Stimulated activated CD4-positive, alpha-beta T cell treated with anti-CD3 and anti-CD28 coated beads, TNF-alpha, amount 100 ng/mL, for 4 hours (primary cell): ENCODE measurements around the gene RNF180.

Source experiments
- DNase-seq, 3 experiments: peaks; one replicate each; pipeline ENCODE4 v3.0.0-alpha.2; 2020; ENCODE audit warnings: low read depth in 3 of 3

The RNF180 gene, protein sequence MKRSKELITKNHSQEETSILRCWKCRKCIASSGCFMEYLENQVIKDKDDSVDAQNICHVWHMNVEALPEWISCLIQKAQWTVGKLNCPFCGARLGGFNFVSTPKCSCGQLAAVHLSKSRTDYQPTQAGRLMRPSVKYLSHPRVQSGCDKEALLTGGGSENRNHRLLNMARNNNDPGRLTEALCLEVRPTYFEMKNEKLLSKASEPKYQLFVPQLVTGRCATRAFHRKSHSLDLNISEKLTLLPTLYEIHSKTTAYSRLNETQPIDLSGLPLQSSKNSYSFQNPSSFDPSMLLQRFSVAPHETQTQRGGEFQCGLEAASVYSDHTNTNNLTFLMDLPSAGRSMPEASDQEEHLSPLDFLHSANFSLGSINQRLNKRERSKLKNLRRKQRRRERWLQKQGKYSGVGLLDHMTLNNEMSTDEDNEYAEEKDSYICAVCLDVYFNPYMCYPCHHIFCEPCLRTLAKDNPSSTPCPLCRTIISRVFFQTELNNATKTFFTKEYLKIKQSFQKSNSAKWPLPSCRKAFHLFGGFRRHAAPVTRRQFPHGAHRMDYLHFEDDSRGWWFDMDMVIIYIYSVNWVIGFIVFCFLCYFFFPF

DNA sequence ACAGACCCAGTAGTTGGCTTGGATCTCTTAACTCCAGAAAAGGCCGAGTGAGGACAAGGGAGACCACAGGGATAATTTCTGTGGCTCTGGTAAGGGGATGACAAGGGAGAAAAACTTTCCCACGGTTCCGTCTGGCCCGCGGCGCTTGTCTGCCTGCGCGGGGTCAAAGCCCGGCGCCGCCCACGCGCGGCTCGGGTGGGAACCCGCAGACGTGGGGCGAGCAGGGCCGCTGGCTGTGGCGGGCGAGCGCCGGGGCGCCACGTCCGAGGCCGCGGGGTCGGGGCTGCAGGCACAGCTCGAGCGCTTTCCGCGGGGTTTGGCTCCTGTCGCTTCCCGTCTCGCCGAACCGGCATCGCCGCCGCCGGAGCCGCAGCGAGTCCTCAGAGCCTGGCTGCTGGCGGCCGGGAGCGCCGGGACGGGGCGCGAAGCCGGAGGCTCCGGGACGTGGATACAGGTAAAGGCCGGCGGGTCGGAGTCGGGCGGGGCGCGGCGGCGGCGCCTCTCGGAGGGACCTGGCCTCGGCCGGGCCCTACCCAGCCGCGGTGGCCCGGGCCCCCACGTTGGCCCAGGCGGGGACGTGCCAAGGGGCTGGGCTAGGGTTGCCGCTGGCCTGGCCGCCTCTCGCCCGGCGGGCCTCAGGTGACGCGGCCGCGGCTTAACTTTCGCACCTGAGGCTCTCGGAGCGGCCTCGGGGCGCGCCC lies at the start of gene RNF180:
Gene RNF180 (plus strand): TSS at position 344 of the 701 bp plus-strand sequence. CDS start 34,965 bp downstream, outside the sequence.
- no peak for DNase-seq

DNA sequence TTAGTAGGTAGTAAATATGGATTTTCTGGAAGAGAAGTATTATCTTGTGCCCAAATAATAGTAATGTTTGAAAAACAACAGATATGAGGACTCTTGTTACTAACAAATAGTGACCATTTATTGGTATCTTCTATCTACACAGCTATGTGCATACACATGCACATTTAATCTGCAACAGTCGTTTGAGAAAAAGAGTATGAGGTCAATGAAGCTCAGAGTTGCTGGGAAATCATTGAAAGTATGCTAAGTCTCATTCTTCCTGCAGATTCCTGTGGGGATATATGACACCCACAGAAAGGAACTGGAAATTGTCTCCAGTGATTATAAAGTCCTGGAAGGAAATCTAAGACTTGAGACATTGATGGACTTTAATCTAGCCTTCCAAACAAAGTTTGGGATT lies 40.1 kb upstream of the RNF180 start:
- no peak for DNase-seq

DNA sequence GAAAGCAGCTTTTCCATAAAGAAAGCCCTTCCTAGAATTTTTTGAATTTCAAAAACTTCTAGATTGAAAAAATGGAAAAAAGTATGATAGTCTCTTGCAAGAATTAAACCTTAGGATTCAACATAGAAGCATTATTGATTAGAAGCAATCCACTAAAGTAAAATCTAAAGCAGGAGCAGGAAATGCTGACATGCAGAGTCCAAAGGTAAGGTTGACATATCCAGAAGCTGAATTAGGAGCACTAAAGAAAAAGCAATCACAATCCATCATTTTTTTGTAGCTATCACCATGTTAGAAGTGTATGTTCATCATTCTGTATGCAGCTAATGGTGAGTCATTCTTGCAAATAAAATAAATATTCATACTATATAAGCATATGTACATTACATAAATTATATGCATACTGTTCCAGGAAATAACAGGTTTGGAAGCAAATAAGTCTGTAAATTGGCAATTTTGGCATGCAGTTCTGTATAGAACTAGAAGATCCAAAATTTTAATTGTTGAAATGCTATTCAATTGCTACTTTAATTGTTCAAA lies 39.4 kb upstream of the RNF180 start:
- DNase-seq: no peak

DNA sequence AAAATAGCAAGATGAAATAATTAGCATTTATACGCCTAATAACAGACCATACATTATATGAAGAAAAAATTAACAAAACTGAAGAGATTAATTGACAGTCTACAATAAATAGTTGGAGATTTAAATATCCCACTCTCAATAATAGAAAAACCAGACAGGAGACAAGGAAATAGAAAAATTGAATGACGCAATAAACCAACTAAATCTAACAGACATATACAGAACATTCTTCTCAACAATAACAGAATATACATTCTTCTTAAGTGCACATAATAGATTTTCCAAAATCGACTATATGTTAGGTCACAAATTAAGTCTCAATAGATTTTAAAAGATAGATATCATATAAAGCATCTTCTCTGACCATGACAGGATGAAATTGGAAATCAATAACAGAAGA lies 25.6 kb upstream of the RNF180 start:
- no peak for DNase-seq

DNA sequence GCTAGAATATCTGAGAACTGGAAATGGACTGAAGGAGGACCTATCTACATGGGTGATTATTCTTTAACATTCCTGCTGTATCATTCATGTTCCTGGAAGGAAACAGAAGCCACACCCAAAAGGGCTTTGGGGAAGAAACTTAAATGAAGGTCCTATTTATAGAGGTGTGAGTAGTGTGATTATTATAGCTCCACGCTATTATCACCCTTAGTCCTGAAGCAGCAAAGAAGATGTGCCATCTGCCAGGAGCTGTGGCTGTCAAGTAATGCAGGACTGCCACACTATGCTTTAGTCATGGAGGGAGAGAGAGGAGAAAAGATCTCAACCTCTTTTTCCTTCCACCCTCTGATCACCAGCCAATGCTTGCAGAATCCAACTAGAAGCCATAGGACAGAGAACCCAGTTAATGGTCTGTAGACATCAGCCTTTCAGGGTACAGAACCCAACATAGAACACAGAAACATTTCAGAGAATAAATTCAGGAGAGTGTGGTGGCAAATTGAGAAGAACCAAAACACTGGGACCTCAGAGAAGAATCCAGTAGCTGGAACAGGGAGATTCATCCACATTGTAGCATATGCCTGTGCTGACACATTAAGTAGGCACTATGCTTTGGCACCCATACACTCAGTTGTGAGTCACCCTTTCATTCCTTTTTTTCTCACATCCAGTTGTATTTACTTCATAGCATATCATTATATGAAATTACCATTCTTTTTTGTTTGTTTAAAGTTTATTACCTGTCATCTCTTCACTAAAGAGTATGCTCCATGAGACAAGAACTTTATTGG lies 21.0 kb upstream of the RNF180 start:
- DNase-seq: no peak

DNA sequence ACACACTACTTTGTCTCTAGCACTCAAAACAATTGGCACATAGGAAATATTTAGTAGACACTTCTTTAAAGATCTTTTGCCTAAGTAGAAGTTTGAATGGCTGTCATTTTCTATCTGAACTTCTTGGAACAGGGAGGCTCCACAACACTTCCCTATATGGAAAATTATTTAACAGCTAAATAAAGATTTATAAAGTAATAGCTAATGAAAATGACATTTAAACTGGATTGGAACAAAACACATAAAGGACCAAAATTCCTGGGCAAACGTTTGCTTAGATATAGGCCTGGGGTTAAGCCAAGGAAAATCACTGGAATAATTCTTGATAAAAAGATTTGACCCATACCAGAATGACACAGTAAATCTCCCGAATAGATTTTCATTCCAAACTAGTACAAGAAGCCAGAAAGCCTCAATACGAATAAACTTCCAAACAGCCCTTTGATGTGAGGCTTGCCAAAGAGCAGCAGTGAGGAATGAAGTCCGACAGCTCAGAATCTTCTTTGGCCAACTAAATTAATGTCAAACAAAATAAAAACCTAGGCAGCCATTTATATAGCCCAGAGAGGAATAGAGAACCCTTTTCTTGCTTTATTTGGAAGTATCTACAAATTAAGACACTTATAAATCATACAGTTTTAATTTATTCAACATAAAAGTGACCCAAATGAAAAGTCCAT lies 20.3 kb upstream of the RNF180 start:
- no peak for DNase-seq

DNA sequence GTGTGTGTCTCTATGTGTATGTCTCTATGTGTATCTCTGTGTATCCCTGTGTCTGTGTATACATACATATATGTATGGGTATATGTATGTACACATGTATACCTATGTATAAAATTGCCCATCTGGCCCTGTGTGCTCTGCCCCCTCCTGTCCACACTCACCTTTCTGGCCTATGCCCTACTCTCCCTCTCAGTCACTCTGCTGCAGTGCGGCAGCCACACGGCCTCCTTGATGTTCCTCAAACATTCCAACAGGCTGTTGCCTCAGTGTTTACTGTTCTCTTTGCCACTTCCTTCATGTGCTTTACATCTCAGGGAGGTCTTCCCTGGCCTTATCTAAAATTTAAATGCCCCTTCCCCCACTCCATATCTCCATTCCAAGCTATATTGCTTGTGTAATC lies 18.3 kb upstream of the RNF180 start:
- no peak for DNase-seq

DNA sequence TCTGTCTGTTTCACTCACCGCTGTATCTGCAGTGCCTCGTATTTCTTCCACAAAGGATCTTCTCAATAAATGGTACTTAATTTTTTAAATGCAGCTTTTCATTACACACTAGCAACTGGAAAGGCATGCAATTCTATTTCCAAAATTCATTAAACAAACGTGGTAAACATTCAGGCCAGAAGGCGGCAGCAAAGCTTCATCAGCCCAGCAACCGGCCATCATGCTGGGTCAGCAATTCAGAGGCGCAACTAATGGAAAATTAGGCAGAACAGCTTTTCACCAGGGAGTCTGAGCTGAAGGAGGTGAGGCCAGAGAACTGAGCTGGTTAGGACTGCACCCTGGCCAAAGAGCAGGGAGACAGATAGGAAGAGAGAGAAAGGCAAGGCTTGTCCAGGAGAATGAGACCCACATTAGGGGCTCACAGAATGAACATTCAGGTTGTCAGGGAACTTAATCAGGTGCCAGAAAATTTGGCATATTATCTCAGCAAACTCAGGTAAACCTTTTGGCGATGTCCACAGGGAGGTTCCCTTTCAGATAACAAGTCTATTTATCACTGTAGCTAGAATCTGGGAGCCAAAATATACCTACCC lies 17.7 kb upstream of the RNF180 start:
- no peak for DNase-seq

DNA sequence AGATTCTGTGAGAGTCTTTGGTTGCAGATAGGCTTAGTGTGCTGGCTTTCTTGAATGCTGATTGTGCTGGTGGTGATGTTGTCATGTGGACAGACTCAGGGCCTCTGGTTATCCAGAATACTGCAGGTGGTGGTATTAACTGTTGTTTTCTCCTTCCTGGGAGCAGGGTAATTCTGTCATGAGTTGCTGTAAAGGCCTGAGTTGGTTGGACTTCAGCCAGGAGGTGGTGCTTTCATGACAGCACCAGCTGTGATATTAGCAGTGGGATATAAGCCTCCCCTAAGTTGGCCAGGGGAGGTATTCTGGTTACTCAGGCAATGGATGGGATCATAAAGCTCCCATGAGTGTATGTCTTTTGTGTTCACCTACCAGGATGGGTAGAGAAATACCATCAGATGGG lies 16.4 kb upstream of the RNF180 start:
- DNase-seq: no peak

DNA sequence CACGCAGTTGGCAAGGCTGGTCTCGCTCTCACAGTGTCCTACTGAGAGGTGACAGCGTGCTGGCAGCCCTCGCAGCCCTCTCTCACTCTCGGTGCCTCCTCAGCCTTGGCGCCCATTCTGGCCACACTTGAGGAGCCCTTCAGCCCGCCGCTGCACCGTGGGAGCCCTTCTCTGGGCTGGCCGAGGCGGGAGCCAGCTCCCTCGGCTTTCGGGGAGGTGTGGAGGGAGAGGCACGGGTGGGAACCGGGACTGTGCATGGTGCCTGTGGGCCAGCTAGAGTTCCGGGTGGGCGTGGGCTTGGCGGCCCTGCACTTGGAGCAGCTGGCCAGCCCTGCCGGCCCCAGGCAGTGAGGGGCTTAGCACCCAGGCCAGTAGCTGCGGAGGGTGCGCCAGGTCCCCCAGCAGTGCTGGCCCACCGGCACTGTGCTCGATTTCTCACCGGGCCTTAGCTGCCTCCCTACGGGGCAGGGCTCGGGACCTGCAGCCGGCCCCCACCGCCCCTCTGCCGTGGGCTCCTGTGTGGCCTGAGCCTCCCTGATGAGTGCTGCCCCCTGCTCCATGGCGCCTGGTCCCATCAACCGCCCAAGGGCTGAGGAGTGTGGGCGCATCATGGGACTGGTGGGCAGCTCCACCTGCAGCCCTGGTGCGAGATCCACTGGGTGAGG lies 15.7 kb upstream of the RNF180 start:
- no peak for DNase-seq

DNA sequence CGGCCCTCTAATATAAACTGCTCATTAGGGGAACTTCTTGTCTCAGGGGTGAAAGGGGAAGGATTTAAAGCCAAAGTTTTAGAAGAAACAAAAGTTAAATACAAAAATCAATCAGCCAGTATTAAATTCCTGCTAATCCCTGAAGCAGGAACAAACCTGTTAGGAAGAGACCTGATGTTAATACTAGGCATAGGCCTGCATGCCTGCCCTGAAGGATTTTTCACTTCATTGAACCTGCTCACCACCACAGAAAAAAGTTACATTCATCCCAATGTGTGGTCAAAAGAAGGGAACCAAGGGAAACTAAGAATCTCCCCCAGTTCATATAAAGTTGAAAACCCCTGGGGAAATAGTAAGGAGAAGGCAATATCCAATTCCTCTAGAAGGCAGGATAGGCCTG lies 9.4 kb upstream of the RNF180 start:
- DNase-seq: no peak

DNA sequence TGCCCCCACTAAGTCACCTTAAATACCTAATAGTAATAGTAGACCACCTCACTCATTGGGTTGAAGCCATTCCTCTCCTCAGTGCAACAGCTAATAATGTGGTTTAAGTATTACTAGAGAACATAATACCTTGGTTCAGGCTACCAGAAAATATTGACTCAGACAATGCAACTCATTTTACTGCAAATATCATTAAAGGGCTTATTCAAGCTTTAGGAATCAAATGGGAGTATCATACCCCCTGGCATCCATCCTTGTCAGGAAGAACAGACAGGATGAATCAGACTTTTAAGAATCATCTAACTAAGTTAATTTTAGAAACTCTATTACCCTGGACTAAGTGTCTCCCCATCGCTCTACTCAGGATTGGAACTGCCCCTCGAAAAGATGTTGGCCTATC lies 6.8 kb upstream of the RNF180 start:
- DNase-seq: no peak

DNA sequence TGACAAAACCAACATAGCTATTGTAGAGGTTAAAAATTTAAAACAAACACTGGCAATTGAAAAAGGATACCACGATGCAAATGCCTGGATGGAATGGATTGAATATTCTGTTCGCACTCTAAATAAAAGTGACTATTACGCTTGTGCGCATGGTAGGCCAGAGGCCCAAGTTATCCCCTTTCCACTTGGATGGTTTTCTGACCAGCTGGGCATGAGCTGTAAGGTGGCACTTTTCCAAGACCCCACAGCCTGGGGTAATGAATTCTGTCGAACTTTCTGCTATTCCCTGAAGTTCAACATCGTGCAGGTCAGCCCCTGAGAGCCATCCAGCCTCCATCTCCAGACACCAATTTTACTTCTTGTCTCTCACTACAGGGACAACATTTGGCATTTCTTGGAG lies 5.4 kb upstream of the RNF180 start:
- DNase-seq: no peak

DNA sequence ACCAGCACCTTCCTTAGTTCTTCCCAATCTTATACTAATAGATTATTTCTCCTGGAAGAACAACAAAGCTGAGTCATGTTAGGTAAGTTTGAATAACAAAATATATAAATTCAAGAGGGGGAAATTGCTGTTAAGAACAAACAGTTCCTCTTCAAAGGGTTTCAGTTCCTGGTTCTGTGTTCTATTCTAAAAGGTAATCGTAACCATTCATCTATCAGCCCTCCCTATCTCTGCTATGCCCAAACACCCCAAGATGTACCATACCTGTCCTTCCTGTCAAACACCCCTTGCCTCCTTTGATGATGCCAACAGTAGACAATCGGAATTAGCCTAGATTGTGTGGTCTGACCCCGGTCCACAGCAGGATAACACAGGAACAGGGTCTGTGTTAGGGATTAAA lies 4.2 kb upstream of the RNF180 start:
- no peak for DNase-seq

DNA sequence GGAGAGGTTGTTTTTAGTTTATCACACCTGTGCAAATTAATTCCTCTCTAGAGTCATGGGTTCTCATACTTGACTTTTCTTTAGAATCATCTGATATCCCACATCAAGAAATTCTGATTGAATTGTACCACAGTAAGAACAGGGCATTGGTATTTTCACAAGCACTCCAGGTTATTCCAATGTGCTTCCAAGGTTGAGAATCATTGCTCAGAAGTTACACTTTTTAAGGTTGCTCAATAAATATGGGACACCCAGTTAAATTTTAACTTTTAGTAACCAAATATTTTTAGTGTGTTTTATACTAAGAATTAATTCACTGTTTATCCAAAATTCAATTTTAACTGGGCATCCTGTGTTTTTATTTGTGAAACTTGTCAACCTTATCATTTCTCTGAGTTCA lies 2.5 kb upstream of the RNF180 start:
- DNase-seq: no peak

DNA sequence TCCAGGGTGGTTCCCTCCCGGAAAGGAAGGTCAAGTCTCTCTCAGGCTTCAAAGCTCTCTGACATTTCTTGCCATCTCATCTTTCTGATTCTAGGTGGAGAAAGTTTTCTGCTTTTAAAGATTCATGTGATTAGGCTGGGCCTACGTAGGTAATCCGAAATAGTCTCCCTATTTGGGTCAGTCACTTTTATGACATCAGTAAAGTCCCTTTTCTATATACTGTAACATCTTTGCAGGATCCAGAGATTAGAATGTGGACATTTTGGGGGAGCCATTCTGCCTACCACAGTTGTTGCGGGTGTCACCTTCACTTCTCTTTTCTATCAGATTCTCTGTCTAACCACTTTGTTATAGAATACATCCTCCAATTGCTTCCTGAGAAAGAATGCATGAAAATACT lies 1.9 kb upstream of the RNF180 start:
- DNase-seq: no peak

DNA sequence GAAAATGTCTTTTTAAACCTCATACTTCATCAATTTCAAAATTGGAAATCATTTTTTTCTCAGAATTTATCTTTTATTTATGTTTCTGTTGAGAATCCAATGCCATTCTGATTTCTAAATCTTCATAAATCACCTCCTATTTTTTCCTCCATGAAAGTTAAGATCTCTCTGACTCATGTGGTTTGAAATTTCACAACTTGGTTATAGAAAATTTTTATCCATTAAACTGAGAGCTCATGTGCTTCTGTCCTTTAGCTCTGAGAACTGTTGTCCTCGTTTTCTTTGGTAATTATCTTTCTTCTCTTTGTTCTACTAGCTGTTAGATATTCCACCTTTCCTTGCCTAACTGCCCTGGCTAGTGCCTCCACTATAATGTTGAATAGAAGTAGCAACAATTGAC lies 1.5 kb upstream of the RNF180 start:
- DNase-seq: no peak

DNA sequence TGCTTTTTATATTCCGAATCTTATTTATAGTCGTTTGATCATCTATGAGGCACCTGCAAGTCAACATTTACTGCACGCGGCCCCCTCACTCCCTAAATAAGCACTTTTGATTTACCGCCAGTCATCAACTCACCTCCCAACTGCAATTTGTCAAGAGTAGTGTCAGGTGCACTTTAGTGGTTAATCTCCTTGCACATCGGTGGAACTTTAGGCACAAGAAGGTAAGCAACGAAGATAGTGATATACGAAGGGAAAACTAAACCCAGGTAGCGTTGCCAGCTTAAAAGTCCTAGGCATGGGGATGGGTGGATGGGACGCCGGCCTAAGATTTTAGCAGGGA lies 513 bp upstream of the RNF180 start:
- DNase-seq: no peak

DNA sequence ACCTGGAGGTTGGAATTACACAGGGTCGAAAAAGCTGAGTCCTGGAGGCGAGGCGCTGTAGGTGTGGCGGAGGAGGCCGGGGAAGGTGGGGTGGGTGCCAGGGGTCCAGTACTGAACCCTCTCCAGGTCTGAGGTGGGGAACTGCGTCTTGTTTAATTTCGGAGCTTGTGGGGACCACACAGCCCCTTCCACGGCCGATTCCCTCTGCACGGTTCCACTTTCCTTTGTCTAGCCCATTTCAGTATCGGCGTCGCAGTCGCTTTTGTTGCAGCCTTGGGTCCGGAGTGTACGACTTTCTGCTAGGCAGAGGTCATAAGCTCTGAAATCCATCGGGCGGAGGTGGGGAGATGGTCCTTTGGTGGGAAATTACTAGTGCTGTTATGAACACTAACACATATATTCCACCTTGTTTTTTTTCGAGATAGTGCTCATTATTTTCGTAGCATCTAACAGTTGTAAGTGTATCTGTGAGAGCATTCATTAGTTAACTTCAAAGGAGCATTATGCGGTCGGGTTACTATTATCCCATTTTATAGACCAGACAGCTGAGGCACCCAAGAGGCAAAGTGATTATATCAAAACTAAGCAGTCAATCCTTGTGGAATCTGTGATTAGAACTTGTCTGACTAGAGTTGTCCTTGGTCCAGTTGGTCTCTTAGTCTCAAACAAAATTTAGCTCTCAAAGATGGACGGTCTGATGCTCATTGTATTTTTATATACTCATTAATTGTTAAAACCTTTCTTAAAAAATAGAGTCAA lies 737 bp downstream of the RNF180 start:
- DNase-seq: no peak

DNA sequence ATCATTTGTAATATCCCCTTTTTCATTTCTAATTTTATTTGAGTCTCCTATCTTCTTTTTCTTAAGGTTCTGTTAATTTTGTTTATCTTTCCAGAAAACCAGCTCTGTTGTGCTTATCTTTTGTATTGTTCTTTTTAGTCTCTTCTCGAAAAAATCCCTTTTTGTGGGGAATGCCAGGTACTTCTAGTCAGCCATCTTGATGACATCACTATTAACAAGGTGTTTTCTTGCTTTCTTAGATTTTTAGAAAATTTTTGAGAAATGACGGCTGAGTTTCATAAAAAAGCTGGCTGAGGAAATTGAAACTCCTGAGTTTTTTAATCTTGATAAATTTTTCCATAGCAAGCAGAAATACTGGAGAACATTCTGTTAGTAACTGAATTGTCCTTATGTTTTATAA lies 10.7 kb downstream of the RNF180 start:
- no peak for DNase-seq
